GM12892 (cell line): Measurements from ENCODE around the gene SLC15A3.
A peak's percentile ranks its signal among the peaks of the same experiment; 100 is the strongest.

ENCODE experiments used
- DNase-seq: peaks from one replicate; pipeline ENCODE4 v3.0.0; 2011; ENCODE audit not compliant: insufficient read length
- FAIRE-seq: peaks from 2 replicates; lab custom pipeline; 2011; peaks lifted over from hg19 to GRCh38; lab: Jason Lieb, UNC
- POLR2A ChIP-seq: IDR thresholded peaks from 2 replicates; pipeline ENCODE4 v1.6.1; 2011; ENCODE audit warnings: low read depth, low read length, control low read depth
- POLR2AphosphoS5 ChIP-seq: IDR thresholded peaks from 2 replicates; pipeline ENCODE4 v1.6.1; 2011; ENCODE audit warnings: low read depth, low read length, control low read depth
- TAF1 ChIP-seq: IDR thresholded peaks from 2 replicates; pipeline ENCODE4 v1.6.1; 2011; ENCODE audit warnings: low read depth, mild to moderate bottlenecking, control low read depth, low read length, borderline replicate concordance

The SLC15A3 gene

GRCh38 chr11:60890696-60891095, 61.3 kb downstream of the SLC15A3 start:
- no peak for DNase-seq
- TF ChIP-seq TAF1 = no peak
- TF ChIP-seq POLR2A = peak; percentile 27; the same call in 1 of the 2 replicates
- no peak for FAIRE-seq

GRCh38 chr11:60889869-60890311, 62.1 kb downstream of the SLC15A3 start:
- FAIRE-seq (no peak), DNase-seq (no peak)
- TF ChIP-seq POLR2AphosphoS5 (peak; percentile 94), TAF1 (no peak), POLR2A (peak; percentile 76)

- DNase-seq (no peak), FAIRE-seq (no peak)
- TF ChIP-seq TAF1 (no peak), POLR2A (0 out of 2 replicates have a peak, but pooled peaks have one; percentile 33), POLR2AphosphoS5 (0 out of 2 replicates have a peak, but pooled peaks have one; percentile 15)
These were observed 64.4 kb downstream of the SLC15A3 start for GRCh38 chr11:60887556-60887955.
